Measurements from ENCODE around the gene MED7. TPM values are rescaled to one million over a fixed set of nuclear protein-coding genes. Genes with fewer than 3 reads are reported as not detected.

The MED7 gene
- total and polyA plus RNA-seq, 2 of the 13 experiments (the other 11 are each of a cell fraction or from before 2014, with no cell fraction given), result 9.2 to 9.4 TPM

DNA sequence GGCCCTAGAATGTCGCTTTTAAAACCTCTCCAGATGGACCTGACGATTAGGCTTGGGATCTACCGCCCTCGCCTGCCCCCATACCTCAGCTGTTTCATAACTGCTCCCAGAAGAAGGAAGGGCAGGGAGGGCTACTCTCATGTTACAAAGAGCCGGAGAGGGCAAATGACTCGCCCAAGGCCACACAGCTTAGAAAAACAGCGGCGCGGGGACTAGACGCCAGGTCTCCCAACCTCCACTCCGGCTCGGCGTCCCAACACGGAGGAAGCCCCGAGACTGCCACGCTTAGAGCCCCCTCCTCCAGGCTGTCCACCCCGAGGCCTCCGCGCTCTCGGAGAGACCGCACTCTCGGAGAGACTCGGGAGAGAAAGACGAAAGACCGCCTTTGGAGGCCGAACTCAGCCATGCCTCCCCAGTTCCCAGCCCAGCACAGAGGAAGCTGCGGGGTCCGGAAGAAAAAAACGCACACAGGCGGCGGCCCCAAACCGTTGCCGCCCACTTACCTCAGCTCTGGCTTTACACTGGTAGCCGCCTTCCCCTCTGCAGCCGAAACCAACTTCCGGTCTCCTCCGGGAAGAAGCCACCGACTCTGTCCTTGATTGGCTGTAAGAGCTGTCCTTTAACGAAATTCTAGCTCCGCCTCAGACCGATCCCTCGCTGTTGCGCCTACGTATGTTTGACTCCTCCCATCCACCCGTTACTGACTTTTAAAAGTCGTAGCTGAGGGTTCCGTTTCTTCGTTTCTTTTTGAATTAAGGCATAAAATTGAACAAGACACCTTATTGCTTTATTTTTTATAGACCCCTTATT, at the start of gene MED7 (continued):
- no peak for TF ChIP-seq NPAS2 (CRISPR knock-in tag; IDR thresholded peaks at IDR 0.05; ENCODE audit: borderline replicate concordance)
- TF ChIP-seq, protein P1, sequence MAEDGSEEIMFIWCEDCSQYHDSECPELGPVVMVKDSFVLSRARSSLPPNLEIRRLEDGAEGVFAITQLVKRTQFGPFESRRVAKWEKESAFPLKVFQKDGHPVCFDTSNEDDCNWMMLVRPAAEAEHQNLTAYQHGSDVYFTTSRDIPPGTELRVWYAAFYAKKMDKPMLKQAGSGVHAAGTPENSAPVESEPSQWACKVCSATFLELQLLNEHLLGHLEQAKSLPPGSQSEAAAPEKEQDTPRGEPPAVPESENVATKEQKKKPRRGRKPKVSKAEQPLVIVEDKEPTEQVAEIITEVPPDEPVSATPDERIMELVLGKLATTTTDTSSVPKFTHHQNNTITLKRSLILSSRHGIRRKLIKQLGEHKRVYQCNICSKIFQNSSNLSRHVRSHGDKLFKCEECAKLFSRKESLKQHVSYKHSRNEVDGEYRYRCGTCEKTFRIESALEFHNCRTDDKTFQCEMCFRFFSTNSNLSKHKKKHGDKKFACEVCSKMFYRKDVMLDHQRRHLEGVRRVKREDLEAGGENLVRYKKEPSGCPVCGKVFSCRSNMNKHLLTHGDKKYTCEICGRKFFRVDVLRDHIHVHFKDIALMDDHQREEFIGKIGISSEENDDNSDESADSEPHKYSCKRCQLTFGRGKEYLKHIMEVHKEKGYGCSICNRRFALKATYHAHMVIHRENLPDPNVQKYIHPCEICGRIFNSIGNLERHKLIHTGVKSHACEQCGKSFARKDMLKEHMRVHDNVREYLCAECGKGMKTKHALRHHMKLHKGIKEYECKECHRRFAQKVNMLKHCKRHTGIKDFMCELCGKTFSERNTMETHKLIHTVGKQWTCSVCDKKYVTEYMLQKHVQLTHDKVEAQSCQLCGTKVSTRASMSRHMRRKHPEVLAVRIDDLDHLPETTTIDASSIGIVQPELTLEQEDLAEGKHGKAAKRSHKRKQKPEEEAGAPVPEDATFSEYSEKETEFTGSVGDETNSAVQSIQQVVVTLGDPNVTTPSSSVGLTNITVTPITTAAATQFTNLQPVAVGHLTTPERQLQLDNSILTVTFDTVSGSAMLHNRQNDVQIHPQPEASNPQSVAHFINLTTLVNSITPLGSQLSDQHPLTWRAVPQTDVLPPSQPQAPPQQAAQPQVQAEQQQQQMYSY (CRISPR knock-in tag; IDR thresholded peaks at IDR 0.05), result no peak
- TF ChIP-seq, protein P2, sequence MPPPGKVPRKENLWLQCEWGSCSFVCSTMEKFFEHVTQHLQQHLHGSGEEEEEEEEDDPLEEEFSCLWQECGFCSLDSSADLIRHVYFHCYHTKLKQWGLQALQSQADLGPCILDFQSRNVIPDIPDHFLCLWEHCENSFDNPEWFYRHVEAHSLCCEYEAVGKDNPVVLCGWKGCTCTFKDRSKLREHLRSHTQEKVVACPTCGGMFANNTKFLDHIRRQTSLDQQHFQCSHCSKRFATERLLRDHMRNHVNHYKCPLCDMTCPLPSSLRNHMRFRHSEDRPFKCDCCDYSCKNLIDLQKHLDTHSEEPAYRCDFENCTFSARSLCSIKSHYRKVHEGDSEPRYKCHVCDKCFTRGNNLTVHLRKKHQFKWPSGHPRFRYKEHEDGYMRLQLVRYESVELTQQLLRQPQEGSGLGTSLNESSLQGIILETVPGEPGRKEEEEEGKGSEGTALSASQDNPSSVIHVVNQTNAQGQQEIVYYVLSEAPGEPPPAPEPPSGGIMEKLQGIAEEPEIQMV (CRISPR knock-in tag; IDR thresholded peaks at IDR 0.05; ENCODE audit: low read depth), result no peak
- no peak for TF ChIP-seq NR2F6 (IDR thresholded peaks at IDR 0.05)
- TF ChIP-seq NR2F6 (CRISPR knock-in tag; IDR thresholded peaks at IDR 0.05), result 0 out of 2 replicates have a peak, but pooled peaks have one; percentile 16
- TF ChIP-seq MLLT10 (CRISPR knock-in tag; IDR thresholded peaks at IDR 0.05), result no peak
- no peak for TF ChIP-seq HCFC1 (IDR thresholded peaks at IDR 0.05; ENCODE audit: low read depth, low read length)
- TF ChIP-seq ZSCAN22 (CRISPR knock-in tag; IDR thresholded peaks at IDR 0.05), result no peak
- 0 out of 2 replicates have a peak, but pooled peaks have one; percentile 8 for TF ChIP-seq MIXL1 (CRISPR knock-in tag; IDR thresholded peaks at IDR 0.05)
- no peak for TF ChIP-seq NR1H2 (CRISPR knock-in tag; IDR thresholded peaks at IDR 0.05; ENCODE audit: borderline replicate concordance, low read depth)
- TF ChIP-seq ZFP90 (CRISPR knock-in tag; IDR thresholded peaks at IDR 0.05; ENCODE audit: borderline replicate concordance), result no peak
- TF ChIP-seq, protein P3, sequence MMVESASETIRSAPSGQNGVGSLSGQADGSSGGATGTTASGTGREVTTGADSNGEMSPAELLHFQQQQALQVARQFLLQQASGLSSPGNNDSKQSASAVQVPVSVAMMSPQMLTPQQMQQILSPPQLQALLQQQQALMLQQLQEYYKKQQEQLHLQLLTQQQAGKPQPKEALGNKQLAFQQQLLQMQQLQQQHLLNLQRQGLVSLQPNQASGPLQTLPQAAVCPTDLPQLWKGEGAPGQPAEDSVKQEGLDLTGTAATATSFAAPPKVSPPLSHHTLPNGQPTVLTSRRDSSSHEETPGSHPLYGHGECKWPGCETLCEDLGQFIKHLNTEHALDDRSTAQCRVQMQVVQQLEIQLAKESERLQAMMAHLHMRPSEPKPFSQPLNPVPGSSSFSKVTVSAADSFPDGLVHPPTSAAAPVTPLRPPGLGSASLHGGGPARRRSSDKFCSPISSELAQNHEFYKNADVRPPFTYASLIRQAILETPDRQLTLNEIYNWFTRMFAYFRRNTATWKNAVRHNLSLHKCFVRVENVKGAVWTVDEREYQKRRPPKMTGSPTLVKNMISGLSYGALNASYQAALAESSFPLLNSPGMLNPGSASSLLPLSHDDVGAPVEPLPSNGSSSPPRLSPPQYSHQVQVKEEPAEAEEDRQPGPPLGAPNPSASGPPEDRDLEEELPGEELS (CRISPR knock-in tag; IDR thresholded peaks at IDR 0.05), result 0 out of 2 replicates have a peak, but pooled peaks have one; percentile 4
- no peak for TF ChIP-seq JDP2 (CRISPR knock-in tag; IDR thresholded peaks at IDR 0.05; ENCODE audit: borderline replicate concordance)
- TF ChIP-seq YEATS2 (CRISPR knock-in tag; IDR thresholded peaks at IDR 0.05; ENCODE audit: borderline replicate concordance), result peak; percentile 66; the same call in 1 of the 2 replicates
- TF ChIP-seq MAFF (IDR thresholded peaks at IDR 0.05; ENCODE audit: low read depth, low read length), result no peak
- TF ChIP-seq ZNF124 (CRISPR knock-in tag; IDR thresholded peaks at IDR 0.05), result peak; percentile 74; the same call in 1 of the 2 replicates
- no peak for TF ChIP-seq RFXANK (CRISPR knock-in tag; IDR thresholded peaks at IDR 0.05)
- TF ChIP-seq SRSF4 (IDR thresholded peaks at IDR 0.05; ENCODE audit: low read depth, low read length, poor library complexity, severe bottlenecking), result no peak
- TF ChIP-seq, protein P4, sequence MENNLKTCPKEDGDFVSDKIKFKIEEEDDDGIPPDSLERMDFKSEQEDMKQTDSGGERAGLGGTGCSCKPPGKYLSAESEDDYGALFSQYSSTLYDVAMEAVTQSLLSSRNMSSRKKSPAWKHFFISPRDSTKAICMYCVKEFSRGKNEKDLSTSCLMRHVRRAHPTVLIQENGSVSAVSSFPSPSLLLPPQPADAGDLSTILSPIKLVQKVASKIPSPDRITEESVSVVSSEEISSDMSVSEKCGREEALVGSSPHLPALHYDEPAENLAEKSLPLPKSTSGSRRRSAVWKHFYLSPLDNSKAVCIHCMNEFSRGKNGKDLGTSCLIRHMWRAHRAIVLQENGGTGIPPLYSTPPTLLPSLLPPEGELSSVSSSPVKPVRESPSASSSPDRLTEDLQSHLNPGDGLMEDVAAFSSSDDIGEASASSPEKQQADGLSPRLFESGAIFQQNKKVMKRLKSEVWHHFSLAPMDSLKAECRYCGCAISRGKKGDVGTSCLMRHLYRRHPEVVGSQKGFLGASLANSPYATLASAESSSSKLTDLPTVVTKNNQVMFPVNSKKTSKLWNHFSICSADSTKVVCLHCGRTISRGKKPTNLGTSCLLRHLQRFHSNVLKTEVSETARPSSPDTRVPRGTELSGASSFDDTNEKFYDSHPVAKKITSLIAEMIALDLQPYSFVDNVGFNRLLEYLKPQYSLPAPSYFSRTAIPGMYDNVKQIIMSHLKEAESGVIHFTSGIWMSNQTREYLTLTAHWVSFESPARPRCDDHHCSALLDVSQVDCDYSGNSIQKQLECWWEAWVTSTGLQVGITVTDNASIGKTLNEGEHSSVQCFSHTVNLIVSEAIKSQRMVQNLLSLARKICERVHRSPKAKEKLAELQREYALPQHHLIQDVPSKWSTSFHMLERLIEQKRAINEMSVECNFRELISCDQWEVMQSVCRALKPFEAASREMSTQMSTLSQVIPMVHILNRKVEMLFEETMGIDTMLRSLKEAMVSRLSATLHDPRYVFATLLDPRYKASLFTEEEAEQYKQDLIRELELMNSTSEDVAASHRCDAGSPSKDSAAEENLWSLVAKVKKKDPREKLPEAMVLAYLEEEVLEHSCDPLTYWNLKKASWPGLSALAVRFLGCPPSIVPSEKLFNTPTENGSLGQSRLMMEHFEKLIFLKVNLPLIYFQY (CRISPR knock-in tag; IDR thresholded peaks at IDR 0.05; ENCODE audit: borderline replicate concordance), result no peak
